HG03045 (cell line): Measurements from ENCODE around the gene SRBD1.
"Not testable (repeated sequence)": the region's sequence is repeated elsewhere in the genome, so short reads cannot be mapped to it uniquely, and the experiment has no call there.

Experiments
- ATAC-seq: cut with Tn5 transposase; IDR thresholded peaks from one replicate; pipeline ENCODE4 v1.9.1; 2021; ENCODE audit warnings: mild to moderate bottlenecking, moderate library complexity; ENCODE audit not compliant: unreplicated experiment

Gene SRBD1

DNA sequence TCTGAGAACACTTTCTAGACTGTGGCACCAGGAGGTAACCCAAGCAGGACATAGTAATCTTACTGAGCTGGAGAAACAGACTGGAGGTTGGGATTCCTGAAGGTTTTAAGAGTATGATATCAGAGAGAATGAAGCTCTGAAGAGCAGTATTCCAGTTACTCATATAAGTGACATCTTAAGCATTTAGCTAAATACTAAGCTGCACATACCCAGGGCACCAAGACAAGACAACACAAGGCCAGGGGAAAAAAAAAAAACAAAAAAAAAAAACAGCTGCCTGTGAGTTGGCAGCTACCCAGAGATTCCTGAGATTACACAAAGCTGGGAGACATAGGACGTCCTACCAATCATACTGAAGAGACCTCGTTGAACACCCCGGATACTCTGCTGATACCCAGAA lies 175.8 kb downstream of the SRBD1 start:
- ATAC-seq: no peak

DNA sequence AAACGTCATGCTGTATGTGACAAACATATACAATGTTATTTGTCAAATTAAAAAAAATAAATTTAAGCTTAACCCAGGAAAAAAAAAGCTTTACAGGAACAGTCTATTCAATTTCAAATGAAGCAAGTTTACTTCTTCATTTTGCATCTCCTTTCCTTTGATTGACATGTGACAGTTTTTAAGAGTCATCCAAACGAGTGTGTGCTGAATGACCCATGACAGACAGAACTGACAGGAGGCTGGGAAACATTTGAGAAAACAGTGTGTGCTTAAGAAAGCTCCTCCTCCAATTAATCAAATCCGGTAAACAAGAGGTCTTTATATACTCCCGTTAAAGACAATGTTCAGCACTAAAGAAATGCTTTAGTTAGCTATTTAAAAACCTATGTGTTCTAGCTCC lies 177.7 kb downstream of the SRBD1 start:
- no peak for ATAC-seq

DNA sequence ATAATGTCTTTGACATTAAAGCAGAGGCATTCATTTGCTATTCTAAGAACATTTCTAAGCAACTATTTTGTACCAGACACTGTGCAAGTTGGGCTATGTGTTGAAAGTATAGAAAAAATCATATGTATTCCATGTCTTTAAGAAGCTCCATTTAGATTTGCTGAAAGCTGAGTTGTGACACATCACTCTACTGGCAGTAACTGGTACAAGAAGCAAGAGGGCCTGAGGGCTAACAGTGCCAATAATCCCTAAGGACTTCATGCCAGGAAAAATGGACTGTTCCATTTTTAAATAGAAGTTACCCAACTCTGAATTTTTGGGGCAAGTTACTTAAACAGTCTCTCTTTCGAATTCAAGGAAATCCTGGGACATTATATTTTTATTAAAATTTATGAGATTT lies 178.7 kb downstream of the SRBD1 start:
- no peak for ATAC-seq

DNA sequence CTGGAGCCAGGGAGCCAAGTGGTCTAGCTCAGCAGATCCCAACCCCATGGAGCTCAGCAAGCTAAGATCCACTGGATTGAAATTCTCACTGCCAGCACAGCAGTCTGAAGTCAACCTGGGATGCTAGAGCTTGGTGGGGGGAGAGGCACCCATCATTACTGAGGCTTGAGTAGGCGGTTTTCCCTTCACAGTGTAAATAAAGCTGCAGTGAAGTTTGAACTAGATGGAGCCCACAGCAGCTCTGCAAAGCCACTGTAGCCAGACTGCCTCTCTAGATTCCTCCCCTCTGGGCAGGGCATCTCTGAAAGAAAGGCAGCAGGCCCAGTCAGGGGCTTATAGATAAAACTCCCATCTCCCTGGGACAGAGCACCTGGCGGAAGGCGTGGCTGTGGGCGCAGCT lies 185.0 kb downstream of the SRBD1 start:
- not testable (repeated sequence) for ATAC-seq

DNA sequence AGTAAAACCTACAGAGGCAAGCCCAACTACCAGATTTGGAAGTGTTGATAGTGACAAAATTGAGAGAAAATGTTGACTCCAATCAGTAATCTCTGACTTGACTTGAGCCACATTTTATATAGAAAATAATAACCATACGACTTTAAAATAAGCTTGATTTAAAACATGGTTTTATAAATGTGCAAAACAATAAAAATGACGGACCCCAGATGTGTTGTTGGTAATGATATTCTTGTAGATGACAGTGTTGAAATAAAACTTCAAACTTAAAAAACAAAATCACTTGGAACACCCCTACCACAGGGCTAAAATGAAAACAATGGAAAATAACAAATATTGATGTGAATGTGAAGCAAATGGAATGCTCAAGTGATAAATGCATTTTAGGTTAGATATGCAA lies 188.1 kb downstream of the SRBD1 start:
- ATAC-seq: no peak

DNA sequence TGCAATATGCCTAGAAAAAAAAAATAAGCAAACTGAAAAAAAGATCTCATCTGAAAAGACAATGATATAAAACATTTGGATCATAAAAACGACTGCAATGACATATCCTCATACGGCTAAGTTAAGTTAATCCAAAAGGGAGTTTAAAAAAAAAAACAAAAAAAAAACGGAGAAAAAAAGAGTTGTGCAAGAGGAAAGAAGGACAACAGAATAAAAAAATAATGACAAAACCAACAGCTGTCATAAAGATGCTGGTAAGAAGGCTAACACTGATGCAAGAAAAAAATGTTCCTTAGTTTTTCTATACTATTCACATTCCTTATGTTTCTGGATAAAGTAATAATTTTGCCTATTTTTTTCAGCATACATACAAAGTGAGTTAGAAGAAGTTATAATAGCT lies 192.5 kb downstream of the SRBD1 start:
- no peak for ATAC-seq

DNA sequence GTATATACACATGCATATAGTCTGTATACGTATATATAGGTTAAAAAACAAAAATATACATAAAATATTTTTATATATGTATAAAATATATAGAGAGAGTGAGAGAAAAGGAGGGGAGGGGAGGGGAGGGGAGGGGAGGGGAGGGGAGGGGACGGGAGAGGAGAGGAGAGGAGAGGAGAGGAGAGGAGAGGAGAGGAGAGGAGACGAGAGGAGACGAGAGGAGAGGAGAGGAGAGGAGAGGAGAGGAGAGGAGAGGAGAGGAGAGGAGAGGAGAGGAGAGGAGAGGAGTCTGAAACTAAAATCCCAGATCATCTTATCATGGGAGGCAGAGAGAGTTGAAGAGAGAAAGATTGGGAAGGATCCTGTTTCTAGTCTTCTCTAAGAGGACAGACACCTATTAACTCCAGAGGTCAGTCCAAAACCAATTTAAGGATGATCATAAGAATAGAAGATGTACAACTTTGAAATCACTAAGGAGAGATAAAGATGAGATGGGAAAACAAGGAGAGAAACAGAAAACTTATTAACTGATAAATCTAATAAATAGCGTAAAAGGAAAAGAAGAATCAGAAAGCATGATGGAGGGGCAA lies 195.4 kb downstream of the SRBD1 start:
- ATAC-seq: no peak

DNA sequence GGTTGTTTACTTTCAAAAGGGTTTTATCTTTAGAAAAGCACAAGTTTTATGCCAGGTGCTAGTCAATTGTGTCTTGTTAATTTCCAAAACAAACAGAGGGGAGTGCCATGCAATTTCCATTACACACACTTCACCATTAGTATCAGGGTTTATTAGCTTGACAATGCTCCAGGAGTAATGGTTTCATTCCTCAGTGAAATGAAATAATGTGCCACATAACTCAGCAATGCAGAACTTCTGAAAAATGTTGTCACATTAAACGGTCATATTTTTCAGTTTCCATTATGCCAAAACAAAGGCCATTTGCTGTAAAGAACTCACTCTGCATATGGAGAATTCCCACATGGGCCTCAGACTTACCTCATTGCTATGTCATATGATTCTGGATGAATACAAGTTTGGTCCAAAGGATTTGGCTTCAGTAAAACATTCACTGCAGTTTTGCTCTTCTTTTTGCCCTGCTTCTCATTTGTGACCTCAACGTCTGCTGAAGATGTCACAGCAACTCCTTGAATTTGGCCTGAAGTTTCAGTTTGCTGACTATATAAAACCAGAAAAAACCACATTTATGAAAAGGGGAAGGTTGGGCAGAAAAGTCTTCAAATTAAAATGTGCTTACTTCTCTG lies 198.2 kb downstream of the SRBD1 start:
- no peak for ATAC-seq

DNA sequence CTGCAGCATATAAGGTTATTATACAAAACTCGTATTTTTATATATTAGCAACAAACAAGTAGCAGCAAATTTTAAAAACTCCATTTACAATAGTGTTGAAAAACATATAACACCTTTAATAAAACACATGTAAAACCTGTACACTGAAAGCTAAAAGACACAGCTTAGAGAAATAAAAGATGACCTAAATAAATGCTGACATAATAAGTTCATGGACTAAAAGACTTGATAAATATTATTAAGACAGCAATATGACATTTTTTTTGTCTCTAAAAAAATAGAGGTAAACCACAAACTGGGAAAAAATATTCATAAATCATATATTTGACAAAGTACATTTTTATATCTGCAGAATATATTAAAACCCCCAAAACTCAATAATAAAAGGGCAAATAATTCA lies 201.4 kb downstream of the SRBD1 start:
- ATAC-seq: no peak

DNA sequence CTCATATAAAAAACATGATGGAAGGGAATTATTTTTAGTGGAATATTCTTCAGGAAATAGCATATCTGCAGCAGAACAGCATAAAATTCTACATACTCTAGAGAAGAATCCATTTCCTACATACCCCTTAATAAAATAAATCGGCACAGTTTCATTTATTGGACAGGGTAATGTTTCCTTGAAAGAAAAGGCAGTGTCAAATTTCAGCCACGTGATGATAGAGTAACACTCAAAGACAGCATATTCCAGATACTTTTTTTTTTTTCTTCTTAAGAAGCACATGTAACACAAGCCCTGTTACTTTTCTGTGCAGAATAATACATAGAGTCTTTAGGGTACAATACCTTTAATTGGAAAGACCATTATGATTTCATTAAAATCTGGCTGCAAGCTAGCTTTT lies 204.4 kb downstream of the SRBD1 start:
- ATAC-seq: no peak

DNA sequence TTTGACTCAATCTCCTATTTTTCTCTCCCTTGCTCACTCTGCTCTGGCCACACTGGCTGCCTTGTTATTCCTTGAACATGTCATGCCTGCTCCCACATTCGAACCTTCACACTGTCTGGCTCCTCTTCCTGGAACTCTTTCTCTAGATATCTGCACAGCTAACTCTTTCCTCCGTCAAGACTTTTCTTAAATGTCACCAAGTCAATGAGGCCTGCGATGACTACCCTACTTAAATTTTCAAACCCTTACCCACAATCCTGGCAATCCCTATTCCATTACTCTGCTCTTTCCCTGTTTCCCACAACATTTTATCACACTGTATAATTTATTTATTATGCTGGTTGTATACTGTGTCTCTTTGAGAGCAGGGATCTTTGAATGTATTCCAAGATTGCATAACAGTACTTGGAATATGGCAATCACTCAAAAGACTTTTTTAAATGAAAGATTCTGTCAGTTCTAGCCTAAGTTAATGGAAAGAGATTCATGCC lies 206.2 kb downstream of the SRBD1 start:
- ATAC-seq: no peak

DNA sequence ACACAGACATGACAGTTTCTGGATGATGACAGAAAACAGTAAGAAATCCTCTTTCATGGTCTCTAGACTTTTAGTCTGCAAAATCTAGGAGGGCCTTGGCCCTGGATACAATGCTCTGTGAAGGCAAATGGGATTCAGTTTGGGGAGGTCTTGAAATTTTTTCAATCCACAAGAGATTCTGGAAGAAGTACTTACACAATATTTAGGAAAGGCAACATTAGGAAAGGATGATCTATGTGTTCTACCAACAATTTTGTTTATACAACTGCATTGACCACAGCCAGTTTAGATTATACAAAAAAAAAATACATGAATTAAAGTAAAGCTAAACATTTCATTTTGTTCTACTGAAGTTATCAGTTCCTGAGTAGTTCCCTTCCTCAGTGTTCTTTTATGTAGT lies 208.0 kb downstream of the SRBD1 start:
- ATAC-seq: no peak

DNA sequence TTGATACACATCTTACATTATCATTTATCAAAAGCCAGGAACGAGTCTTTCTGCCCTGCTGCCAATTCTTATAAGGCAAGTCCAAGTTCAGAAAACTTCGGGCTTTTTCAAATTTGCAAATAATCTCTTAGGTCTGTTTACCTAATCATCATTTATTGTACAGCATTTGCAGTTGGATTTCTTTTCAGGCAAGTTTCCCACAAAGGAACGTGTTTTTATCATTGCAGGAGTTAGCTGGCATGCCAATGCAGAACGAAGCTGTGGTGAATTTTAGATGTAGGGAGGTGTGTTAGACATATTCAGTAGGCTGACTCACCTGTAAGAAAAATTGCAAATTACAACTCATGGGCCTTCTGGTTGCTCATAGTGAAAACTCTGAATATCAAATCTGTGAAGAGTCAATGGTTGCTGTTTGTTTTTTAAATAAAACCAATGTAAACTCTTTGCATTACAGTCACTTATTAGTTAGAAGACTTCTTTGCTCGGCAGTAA lies 209.6 kb downstream of the SRBD1 start:
- ATAC-seq: no peak

DNA sequence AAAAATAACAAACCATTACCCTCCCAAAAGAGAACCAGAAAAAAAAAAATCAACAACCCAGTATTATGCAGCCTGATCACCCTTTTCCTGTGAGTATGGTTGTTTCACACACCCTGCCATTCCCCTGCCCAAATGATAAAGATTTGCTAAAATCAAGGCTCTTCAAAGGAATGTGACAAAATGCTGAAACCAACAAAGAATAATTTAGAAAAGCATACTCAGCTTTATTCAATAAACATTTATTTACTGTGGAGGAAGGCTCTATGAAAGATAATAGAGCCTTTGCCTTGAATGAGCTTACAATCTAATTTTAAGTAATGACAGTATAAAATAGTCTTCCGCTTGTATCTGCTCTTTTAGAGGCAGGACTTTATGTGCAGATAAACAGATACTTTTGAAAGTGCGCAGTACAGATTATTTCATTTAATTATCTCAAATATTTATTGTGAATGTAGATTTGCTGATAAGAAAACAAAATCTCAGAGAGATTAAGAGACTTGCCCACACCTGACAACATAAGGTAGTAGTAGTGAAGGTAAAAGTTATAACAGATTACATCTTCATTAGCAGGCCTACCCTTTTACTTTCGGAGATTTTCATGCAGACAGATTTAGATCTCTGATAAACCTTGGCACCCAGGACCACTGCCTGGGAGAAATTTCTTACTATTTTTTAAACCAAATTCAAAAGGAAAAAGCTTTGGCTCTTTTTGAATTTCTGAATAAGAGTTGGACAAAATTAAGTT lies 211.9 kb downstream of the SRBD1 start:
- ATAC-seq: no peak

DNA sequence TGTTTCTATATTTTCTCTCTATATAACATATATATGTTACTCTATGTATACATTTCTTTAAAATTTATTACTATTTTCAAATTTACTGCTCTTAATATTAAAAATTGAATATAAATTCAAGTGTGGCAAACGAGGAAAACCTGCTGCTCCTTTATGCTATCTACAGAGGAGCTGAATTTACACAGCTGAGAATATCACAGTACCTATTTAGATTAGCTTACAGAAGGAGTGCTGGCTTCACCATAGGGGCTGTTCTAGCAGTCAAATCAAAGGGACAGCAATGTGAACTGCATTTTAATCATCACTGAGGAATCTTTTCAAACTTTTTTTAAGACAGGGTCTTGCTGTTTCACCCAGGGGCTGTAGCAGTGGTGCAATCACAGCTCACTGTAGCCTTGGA lies 213.8 kb downstream of the SRBD1 start:
- ATAC-seq: no peak

DNA sequence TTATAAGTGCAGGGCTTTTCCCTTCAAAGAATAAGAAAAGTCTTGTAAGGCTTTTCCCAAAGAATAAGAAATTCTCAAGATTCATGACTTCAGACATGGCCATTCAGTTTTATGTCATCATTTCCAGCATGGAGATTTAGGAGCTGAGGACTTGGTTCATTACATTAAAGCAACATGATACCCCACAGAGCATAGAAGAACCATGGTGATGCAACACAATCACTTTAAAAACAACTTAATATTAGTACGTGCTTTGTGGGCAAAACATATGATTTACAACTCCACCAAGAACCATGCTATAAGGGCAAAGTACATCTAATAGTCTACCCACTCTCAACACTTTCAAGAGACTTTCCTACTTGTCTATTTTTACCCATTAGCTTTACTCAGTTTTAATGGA lies 214.4 kb downstream of the SRBD1 start:
- no peak for ATAC-seq

DNA sequence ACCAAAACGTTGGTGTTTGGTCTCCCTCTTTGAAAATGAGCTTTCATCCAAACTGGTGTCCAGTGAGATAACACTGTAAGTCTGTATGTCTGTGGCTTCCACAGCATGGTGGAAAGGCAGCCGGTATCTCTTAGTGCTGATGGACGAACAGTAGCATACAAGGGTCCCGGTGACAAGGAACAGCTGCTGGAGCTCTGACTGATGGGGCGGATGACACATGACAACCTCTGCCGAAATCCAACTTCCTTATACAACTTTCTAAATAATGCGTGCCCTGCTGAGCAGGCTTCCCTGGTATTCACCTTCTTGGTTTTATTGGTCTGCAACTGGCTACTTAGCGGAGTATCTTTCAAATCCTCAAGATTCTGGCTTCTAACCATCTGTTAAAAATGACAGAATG lies 216.2 kb downstream of the SRBD1 start:
- ATAC-seq: no peak

DNA sequence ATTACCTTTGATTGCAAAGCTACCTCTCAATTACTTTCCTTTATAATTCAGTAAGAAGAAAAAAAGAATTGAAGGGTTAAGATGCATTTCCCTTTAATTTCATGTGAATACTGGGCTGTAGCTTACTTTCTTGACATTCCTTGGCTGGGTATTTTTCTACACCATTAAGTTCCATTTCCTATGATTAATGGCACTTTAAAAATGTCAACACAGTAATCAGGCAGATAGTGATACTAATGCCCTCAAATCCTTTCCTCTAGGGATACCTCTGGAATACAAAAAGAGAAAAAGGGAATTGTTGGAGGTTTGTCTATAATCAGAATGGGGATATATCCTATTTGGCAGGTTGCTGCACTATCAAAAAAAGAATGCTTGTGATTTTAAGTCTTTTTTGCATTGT lies 216.9 kb downstream of the SRBD1 start:
- ATAC-seq: no peak

DNA sequence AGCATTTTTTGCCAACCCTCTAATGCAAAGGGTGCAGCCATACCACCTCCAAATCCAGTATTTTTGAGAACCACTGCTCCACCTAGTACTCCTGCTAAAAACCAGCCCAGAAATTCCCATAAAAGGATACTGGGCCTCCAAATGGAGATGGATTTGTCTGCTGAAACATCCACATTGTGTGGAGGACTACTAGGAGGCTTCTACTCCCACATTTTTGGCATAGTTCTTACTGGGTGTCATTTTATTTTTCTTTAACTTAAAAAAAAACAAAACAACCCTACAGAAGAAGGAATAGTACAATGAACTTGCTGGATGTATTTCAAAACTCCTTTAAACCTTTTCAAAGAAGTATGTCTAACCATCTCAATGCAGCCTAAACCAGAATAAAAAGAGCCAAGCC lies 219.2 kb downstream of the SRBD1 start:
- ATAC-seq: no peak

DNA sequence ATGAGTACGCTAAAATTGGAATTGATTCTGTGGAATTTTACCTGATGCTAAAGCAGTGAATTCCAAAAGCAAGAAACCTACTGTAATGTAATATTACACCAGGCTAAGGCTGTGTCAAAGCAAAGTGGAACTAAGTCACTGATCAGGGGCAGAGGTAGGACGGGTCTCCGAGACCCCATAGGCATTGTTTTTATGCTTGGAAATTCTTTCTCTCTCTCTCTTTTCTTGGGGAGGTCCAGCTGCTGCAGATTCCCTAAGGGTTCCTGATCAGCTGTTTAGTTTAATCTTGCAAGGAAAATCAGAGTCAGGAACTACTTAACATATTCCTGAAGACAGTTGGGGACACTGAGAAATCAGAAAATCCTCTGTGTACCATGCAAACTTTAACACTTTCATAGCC lies 220.2 kb downstream of the SRBD1 start:
- no peak for ATAC-seq

DNA sequence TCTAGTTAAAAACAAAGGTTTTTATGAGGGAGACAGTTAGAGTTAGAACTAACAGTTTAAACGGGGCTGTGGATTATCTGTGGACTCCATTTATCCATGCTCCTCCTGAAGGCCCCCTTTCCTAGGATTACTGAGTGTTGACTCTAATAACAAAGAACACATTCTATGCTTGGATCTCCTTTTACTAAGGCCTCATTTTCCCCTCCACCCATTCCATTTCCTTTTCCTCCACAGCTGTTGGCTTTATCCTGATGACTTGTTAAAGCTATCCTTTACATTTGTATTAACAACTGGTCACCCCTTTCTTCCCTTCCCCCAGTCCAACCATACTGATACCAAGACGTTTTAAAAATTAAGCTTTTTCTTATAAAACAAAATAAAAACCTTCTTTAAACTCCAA lies 220.6 kb downstream of the SRBD1 start:
- ATAC-seq: no peak

DNA sequence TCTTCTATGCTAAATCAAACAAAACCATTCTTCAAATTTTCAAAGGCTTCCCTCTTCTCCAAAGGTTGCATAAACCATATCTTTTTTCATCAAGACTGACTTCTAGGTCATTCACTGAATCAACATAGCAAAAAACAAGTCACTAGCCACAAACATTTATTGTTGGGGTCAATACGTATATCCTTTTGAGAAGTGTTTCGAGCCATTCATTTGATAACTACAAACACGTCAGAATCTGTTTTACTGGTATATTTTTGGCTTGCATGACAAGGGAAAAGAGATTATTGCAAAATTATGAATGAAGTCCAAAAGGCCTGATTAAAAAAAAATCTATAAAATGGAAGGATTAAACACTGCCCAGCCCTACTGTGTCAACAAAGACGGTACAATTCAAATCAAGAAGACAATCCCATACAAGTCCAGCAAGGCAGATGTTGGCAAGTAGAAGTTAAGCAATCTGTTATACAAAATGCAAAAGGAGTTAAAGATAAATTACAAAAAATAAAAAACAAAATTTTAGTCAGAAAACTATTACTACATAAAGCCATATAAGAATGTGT lies 222.4 kb downstream of the SRBD1 start:
- no peak for ATAC-seq
